AG04450 (cell line): ENCODE measurements around the gene HELZ. TPM values are rescaled to one million over a fixed set of nuclear protein-coding genes. Genes with fewer than 3 reads are reported as not detected.

ENCODE experiments used
- CTCF ChIA-PET: fragments of 300-600, 350-600 bp; formaldehyde crosslinking; extraction: SDS; loops from one replicate; lab custom pipeline; 2022; ENCODE audit warnings: antibody characterized with exemption, inconsistent platforms; lab: Charles Lee
- POLR2A ChIA-PET: fragments of 350-600 bp; formaldehyde crosslinking; extraction: SDS; loops from one replicate; lab custom pipeline; 2021; ENCODE audit warnings: antibody characterized with exemption, inconsistent platforms; lab: Yijun Ruan, JAX
- DNase-seq: peaks from one replicate; pipeline ENCODE4 v3.0.0-alpha.2; 2011; ENCODE audit warnings: low read depth, low spot score
- H3K27ac ChIP-seq: one replicate; pipeline ENCODE4 v1.5.1; 2012; ENCODE audit warnings: low read depth, low read length, control low read depth
- H3K27me3 ChIP-seq: one replicate; pipeline ENCODE4 v1.6.0; 2012; ENCODE audit warnings: low read length; ENCODE audit not compliant: control insufficient read depth, insufficient read depth
- H3K4me3 ChIP-seq: 2 replicates; pipeline ENCODE4 v1.5.1; 2011; ENCODE audit warnings: mild to moderate bottlenecking, low read depth, low read length, control low read depth
- H3K9me3 ChIP-seq: 2 replicates; pipeline ENCODE4 v1.5.1; 2012; ENCODE audit warnings: low read length; ENCODE audit not compliant: control insufficient read depth, insufficient read depth
- CTCF ChIP-seq: IDR thresholded peaks from 2 replicates; pipeline ENCODE4 v1.5.1; 2011; ENCODE audit warnings: low read depth, low read length, control low read depth, inconsistent platforms
- polyA plus RNA-seq: library from polyadenylated mRNA; depleted of rRNA; stranded (reverse); fragments of >200 nt; gene quantifications from 2 replicates; pipeline ENCODE4 v1.2.3, GENCODE V29; 2011

HELZ gene
- polyA plus RNA-seq, 1 experiment = 28.2 TPM

- POLR2A ChIA-PET = no interaction called here
- CTCF ChIA-PET = no interaction called here
- H3K4me3 ChIP-seq = no peak overlapping the region
- no peaks in the 10 kb centered on the region for H3K9me3 ChIP-seq
- no peaks in the 10 kb centered on the region for H3K27me3 ChIP-seq
- TF ChIP-seq CTCF = no peak
- H3K27ac ChIP-seq = no peak overlapping the region
- no peak for DNase-seq
Observed at GRCh38 chr17:67123699-67124098, 121.3 kb downstream of the HELZ start.

- CTCF ChIA-PET = no interaction called here
- POLR2A ChIA-PET = no interaction called here
- no peak for TF ChIP-seq CTCF
- no peak for DNase-seq
- Histone ChIP-seq H3K27ac (no peak overlapping the region), H3K27me3 (no peaks in the 10 kb centered on the region), H3K9me3 (no peaks in the 10 kb centered on the region; the same call in 1 of the 2 replicates), H3K4me3 (no peak overlapping the region)
Observed at GRCh38 chr17:67121316-67121891, 123.6 kb downstream of the HELZ start.

- DNase-seq = no peak
- ChIA-PET CTCF (no interaction called here), POLR2A (no interaction called here)
- no peaks in the 10 kb centered on the region; the same call in 1 of the 2 replicates for H3K9me3 ChIP-seq
- H3K27ac ChIP-seq = no peak overlapping the region
- no peak for TF ChIP-seq CTCF
- no peaks in the 10 kb centered on the region for H3K27me3 ChIP-seq
- H3K4me3 ChIP-seq = no peak overlapping the region
Observed at GRCh38 chr17:67119102-67119501, 125.9 kb downstream of the HELZ start.

GRCh38 chr17:67116045-67116575 is 128.9 kb downstream of the HELZ start:
- Histone ChIP-seq H3K9me3 (no peaks in the 10 kb centered on the region; the same call in 1 of the 2 replicates), H3K4me3 (no peak overlapping the region), H3K27ac (no peak overlapping the region), H3K27me3 (no peaks in the 10 kb centered on the region)
- ChIA-PET CTCF (no interaction called here), POLR2A (no interaction called here)
- no peak for DNase-seq
- no peak for TF ChIP-seq CTCF

- ChIA-PET POLR2A (no interaction called here), CTCF (no interaction called here)
Observed at GRCh38 chr17:67115401-67115800, 129.6 kb downstream of the HELZ start.

More at GRCh38 chr17:67115401-67115800, 129.6 kb downstream of the HELZ start:
- Histone ChIP-seq H3K4me3 (no peak overlapping the region), H3K27me3 (no peaks in the 10 kb centered on the region), H3K9me3 (no peaks in the 10 kb centered on the region; the same call in 1 of the 2 replicates), H3K27ac (no peak overlapping the region)
- TF ChIP-seq CTCF = no peak
- DNase-seq = no peak
